ENCODE measurements around the gene EXOC4.

DNA sequence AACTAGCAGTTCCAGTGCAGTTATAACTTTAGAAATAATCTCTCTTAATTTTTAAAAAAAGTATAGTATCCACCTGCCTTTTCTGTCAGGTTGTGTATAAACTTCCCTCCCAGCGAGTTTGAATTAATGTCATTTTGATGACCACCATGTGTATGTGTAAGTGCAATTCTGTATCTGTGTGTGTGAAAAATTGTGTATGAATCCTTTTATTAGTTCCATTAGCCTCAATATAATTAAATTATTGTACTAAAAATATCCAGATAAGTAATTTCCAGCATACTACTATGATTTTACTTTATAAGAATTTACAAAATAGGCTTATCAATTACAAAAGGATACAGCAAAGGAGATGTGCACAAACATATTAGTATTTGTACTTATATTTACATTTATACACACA is 453.1 kb downstream of the EXOC4 start:
- TF ChIP-seq, protein P1, sequence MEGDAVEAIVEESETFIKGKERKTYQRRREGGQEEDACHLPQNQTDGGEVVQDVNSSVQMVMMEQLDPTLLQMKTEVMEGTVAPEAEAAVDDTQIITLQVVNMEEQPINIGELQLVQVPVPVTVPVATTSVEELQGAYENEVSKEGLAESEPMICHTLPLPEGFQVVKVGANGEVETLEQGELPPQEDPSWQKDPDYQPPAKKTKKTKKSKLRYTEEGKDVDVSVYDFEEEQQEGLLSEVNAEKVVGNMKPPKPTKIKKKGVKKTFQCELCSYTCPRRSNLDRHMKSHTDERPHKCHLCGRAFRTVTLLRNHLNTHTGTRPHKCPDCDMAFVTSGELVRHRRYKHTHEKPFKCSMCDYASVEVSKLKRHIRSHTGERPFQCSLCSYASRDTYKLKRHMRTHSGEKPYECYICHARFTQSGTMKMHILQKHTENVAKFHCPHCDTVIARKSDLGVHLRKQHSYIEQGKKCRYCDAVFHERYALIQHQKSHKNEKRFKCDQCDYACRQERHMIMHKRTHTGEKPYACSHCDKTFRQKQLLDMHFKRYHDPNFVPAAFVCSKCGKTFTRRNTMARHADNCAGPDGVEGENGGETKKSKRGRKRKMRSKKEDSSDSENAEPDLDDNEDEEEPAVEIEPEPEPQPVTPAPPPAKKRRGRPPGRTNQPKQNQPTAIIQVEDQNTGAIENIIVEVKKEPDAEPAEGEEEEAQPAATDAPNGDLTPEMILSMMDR (IDR thresholded peaks at IDR 0.05; ENCODE audit: control extremely low read depth in 1 of 3, insufficient read depth in 1 of 3, low read depth in 1 of 3, low read length in 3 of 3): no peak
- TF ChIP-seq CBX8 (IDR thresholded peaks at IDR 0.05; ENCODE audit: borderline replicate concordance, low read depth, low read length) (no peak), GABPA (IDR thresholded peaks at IDR 0.05; ENCODE audit: borderline replicate concordance, insufficient read depth, low read length) (no peak), SIN3A (conservative IDR thresholded peaks at IDR 0.05 in 1 of 2, IDR thresholded peaks at IDR 0.05 in 1 of 2; ENCODE audit: low read depth in 1 of 2, low read length in 2 of 2) (no peak), POLR2A (IDR thresholded peaks at IDR 0.05; ENCODE audit: control extremely low read depth in 1 of 2, low read depth in 2 of 2, low read length in 2 of 2) (no peak), EZH2 (IDR thresholded peaks at IDR 0.05; ENCODE audit: low read depth, low read length, severe bottlenecking) (no peak), KDM1A (IDR thresholded peaks at IDR 0.05; ENCODE audit: borderline replicate concordance, low read length) (no peak), CHD1 (IDR thresholded peaks at IDR 0.05; ENCODE audit: low read depth, low read length) (no peak), JUND (IDR thresholded peaks at IDR 0.05; ENCODE audit: low read length) (no peak), TCF12 (IDR thresholded peaks at IDR 0.05; ENCODE audit: low read depth, low read length) (no peak), RXRA (IDR thresholded peaks at IDR 0.05; ENCODE audit: insufficient read depth, low read depth, low read length) (no peak), EP300 (IDR thresholded peaks at IDR 0.05; ENCODE audit: borderline replicate concordance in 1 of 2, low read depth in 2 of 2, low read length in 2 of 2) (no peak), CHD2 (IDR thresholded peaks at IDR 0.05; ENCODE audit: low read length) (no peak)
- TF ChIP-seq, protein P2, sequence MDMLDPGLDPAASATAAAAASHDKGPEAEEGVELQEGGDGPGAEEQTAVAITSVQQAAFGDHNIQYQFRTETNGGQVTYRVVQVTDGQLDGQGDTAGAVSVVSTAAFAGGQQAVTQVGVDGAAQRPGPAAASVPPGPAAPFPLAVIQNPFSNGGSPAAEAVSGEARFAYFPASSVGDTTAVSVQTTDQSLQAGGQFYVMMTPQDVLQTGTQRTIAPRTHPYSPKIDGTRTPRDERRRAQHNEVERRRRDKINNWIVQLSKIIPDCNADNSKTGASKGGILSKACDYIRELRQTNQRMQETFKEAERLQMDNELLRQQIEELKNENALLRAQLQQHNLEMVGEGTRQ (IDR thresholded peaks at IDR 0.05; ENCODE audit: low read length): no peak
